ENCODE data around the gene ZDHHC18. TPM values are rescaled to one million over a fixed set of nuclear protein-coding genes. Genes with fewer than 3 reads are reported as not detected.

Gene ZDHHC18
- total RNA-seq, 1 experiment from 2014 or later = 33.1 TPM

GRCh38 chr1:26785611-26786436 is 40.7 kb upstream of the ZDHHC18 start:
- Histone ChIP-seq H3K79me2 (ENCODE audit: insufficient read depth, low read length) (no peaks in the 10 kb centered on the region; the same call in 1 of the 2 replicates), H3K9me3 (ENCODE audit: control insufficient read depth, low read depth, low read length) (no peaks in the 10 kb centered on the region), H2AK5ac (ENCODE audit: insufficient read length, low read length) (no peak overlapping the region), H3K18ac (ENCODE audit: insufficient read length, low read depth, low read length) (no peak overlapping the region), H4K8ac (replicated peaks; ENCODE audit: insufficient read length, low read depth, low read length) (no peak overlapping the region), H2BK20ac (ENCODE audit: low read depth, low read length, poor library complexity, severe bottlenecking) (no peak overlapping the region), H3K56ac (ENCODE audit: insufficient read length, low read depth, low read length) (no peak overlapping the region), H3K4me1 (ENCODE audit: insufficient read depth, low read length) (peaks cover 5% of the 10 kb centered on the region; the same call in 1 of the 2 replicates), H4K5ac (ENCODE audit: insufficient read length, low read depth, low read length) (no peak overlapping the region), H3K4me2 (ENCODE audit: insufficient read depth, insufficient read length, low read length) (no peak overlapping the region), H3K27ac (ENCODE audit: insufficient read length, low read depth, low read length) (no peak overlapping the region), H3K23me2 (ENCODE audit: insufficient read length, low read depth, low read length, poor library complexity, severe bottlenecking) (peaks cover 10% of the 10 kb centered on the region), H2AFZ (ENCODE audit: low read length) (no peak overlapping the region), H3K14ac (ENCODE audit: insufficient read depth, low read length) (no peak overlapping the region), H3K23ac (ENCODE audit: insufficient read length, low read depth, low read length) (no peak overlapping the region), H3K4ac (ENCODE audit: low read depth, low read length) (no peak overlapping the region), H3K79me1 (ENCODE audit: insufficient read depth, low read depth, low read length, poor library complexity, severe bottlenecking) (no peaks in the 10 kb centered on the region), H3K9ac (ENCODE audit: extremely low read depth, insufficient read length, low read length) (no peak overlapping the region), H2BK12ac (ENCODE audit: insufficient read length, low read depth, low read length) (no peak overlapping the region), H3K27me3 (ENCODE audit: insufficient read depth, low read length) (no peaks in the 10 kb centered on the region), H3T11ph (ENCODE audit: low read length) (no peak overlapping the region), H2BK120ac (ENCODE audit: low read depth, low read length, poor library complexity, severe bottlenecking) (no peak overlapping the region), H2BK15ac (ENCODE audit: low read depth, low read length) (no peak overlapping the region), H4K91ac (ENCODE audit: insufficient read length, low read depth, low read length) (no peak overlapping the region), H4K20me1 (ENCODE audit: control insufficient read depth, insufficient read depth, insufficient read length) (no peaks in the 10 kb centered on the region), H2BK5ac (ENCODE audit: insufficient read length, low read length) (no peak overlapping the region)
- no CpG with 5 or more reads among the region's 5 CpGs for WGBS (ENCODE audit: extremely low coverage, insufficient read length, low lambda C conversion rate)
- peak overlapping the region; percentile 91 to 99 (median 98); a peak in 6 of 7 replicates for H3K27ac Mint-ChIP-seq
- H3K9me3 Mint-ChIP-seq = no peaks in the 10 kb centered on the region
- no peaks in the 10 kb centered on the region; the same call in 1 of the 2 replicates for H3K27me3 Mint-ChIP-seq (ENCODE audit: low read depth)
- H3K36me3 Mint-ChIP-seq (ENCODE audit: insufficient read depth in 1 of 3, low read depth in 3 of 3) = peaks cover 3 to 23% (median 17%) of the 10 kb centered on the region in 3 experiments; a peak in 6 of 7 replicates
- DNase-seq = no peak
- peaks cover 52 to 59% of the 10 kb centered on the region in 2 experiments for H3K4me1 Mint-ChIP-seq
- H3K4me3 Mint-ChIP-seq = peak overlapping the region in 1 of 2 experiments; percentile 28; a peak in 3 of 5 replicates
- TF ChIP-seq, protein P1, sequence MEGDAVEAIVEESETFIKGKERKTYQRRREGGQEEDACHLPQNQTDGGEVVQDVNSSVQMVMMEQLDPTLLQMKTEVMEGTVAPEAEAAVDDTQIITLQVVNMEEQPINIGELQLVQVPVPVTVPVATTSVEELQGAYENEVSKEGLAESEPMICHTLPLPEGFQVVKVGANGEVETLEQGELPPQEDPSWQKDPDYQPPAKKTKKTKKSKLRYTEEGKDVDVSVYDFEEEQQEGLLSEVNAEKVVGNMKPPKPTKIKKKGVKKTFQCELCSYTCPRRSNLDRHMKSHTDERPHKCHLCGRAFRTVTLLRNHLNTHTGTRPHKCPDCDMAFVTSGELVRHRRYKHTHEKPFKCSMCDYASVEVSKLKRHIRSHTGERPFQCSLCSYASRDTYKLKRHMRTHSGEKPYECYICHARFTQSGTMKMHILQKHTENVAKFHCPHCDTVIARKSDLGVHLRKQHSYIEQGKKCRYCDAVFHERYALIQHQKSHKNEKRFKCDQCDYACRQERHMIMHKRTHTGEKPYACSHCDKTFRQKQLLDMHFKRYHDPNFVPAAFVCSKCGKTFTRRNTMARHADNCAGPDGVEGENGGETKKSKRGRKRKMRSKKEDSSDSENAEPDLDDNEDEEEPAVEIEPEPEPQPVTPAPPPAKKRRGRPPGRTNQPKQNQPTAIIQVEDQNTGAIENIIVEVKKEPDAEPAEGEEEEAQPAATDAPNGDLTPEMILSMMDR (conservative IDR thresholded peaks at IDR 0.05) = no peak
